Ecto neural progenitor cell (in vitro differentiated cells): ENCODE results near the gene CPA4.
"Not testable (repeated sequence)": the region's sequence is repeated elsewhere in the genome, so short reads cannot be mapped to it uniquely, and the experiment has no call there.

Experiments used
- DNase-seq: peaks from one replicate; pipeline ENCODE4 v3.0.0-alpha.2; 2018; ENCODE audit warnings: low spot score

The CPA4 gene

DNA sequence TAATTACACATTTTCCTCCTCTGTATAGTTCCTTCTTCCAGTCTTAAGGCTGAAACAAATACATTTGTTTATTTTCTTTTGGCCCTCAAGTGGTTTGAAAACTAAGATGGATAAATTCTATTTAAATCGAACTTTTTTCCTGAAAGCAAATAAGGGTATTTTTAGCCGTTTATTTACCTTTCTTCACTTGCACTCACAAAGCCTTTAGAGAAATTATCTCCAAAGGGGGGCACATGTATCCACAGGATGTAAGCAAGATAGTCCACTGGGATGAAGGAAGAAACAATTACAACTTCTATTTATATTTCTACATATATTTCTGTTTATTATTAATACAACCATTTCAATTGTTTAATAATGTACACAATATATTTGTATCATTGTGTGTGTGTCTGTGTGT is 10.2 kb downstream of the CPA4 start:
- DNase-seq, result no peak

DNA sequence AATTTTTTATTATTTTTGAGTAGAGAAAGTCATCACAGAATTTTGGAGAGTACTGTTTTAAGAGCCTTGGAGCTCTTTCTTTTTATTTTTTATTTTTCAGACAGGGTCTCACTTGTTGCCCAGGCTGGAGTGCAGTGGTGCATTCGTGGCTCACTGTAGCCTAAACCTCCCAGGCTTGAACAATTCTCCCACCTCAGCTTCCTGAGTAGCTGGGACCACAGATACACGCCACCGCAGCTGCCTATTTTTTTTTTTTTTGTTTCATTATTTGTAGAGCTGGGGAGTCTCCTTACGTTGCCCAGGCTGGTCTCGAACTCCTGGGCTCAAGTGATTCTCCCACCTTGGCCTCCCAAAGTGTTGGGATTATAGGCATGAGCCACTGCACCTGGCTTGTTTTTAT is 10.6 kb downstream of the CPA4 start:
- no peak for DNase-seq

DNA sequence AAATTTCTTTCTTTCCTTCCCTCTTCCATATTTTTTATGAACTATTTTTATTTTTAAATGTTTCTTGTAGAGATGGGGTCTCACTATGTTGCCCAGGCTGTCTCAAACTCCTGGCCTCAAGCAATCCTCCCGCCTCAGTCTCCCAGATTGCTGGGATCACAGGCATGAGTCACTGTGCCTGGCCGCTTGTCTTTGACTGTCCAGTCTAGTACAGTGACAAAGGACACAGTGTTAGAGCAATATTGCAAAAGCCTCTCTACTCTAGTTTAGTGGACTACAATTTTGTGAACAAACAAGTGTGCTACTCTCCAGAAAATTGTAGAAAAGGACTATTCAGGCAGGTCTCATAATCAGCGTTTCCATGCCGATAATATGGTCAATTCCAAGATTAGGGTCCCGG is 11.0 kb downstream of the CPA4 start:
- no peak for DNase-seq

DNA sequence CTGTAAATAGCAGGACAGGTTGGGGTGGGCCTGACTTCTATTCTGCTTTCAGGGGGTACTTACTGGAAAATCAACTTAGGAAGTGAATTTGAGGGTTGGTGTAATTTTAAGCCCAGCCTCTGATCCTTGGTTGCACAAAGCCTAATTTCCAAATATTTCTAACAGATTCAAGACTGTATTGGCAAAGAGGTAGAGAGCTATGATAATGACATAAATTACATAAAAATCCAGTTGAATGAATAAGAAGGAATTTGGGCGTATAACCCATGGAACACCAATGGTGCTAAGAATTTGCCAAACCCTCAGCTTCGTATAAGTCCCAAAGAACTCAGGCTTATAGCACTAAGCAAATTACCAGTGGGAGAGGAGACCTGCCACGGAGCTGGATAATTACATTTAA is 11.9 kb downstream of the CPA4 start:
- no peak for DNase-seq

DNA sequence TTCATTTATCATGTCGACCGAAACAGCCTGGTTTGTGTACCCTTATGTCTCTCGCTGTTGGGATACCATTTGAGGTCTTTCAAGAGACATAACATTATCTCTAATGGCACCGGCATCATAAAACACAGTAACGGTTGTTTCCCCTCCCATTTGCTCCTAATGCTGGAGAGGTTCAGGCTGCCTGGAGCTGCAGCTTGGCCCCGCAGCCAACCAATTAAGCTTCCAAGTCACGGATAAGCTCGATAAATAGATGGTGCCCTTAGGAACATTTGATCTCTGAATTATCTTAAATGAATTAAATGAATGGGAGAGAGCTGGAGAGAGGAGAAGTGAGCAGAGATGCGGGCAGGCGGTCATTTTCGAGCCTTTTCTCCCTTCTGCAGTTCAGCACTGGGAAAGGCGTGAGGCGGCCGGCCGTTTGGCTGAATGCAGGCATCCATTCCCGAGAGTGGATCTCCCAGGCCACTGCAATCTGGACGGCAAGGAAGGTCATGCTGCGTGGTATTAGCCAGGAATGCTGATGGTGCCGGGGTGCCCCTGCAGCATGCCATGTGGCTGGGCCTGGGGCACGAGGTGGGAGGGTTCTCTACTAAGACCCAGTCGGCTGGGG is 12.6 kb downstream of the CPA4 start:
- no peak for DNase-seq

DNA sequence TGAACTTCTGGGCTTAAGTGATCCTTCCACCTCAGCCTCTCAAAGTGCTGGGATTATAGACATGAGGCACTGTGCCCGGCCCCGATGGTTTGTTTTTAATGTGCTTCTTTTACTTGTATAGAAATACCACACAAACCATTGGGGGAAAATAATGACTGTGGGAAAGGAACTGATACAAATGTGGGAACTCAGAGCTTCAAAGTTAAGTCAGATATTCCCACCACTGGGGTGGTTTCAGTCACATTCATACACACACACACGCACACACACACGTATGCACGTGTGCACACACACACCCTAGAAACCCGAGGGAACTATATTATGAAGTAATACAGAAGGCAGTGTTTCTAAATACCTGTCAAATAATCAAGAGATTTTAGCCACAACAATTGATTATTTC is 17.0 kb downstream of the CPA4 start:
- no peak for DNase-seq

DNA sequence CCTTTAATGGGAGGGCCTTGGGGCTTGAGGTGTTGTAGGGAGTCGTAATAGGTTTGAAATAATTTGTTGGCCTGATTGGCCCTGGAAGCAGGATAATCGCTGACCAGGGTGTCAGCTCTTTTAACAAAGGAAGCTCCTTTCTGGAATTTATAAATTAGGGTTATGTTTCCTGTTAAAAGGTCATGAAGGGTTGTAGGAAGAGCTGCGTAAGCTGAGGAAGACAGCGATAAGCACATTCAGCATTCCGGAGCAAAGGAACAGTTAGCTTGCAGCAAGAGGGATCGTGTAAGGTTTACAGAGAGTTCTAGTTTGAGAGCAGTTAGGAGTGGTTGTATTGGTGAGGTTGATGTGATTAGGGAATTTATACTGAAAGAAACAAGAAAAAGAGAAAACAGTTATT is 21.3 kb downstream of the CPA4 start:
- DNase-seq, result no peak

DNA sequence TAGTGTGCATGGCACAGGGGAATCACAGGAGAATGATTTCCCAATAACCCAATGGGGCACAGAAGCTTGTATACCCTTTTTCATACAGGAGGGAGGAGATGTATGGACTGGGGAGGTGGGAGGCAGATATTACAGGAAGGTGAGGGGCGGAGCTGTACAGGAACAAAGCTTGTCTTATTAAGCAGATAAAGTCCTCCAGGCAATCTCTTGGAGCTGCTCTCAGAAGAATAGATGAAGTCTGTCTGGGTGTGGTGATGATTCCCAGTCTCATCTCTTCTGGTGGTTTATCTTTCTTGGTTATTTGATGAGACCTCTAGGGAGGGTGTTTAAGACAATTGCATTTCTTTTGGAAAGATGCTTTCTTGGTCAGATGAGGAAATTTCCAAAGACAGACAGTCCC is 26.6 kb downstream of the CPA4 start:
- no peak for DNase-seq

DNA sequence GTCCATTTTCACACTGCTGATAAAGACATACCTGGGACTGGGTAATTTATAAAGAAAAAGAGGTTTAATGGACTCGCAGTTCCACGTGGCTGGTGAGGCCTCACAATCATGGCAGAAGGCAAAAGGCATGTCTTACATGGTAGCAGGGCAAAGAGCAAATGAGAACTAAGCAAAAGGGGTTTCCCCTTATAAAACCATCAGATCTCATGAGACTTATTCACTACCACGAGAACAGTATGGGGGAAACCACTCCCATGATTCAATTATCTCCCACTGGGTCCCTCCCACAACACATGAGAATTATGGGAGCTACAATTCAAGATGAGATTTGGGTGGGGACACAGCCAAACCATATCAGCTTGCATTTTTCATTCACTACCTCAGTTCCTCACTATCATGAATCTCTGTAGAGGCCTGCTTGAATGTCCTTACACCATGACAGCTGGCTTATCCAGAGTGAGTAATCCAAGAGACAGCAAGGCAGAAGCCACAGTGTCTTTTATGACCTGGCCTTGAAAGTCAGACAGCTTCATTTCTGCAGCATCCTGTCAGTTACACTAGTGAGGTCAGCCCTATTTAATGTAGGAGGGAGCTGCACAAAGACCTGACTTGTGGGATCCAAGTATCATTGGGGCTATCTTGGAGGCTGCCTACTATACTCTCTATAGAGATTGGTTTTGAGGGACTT is 28.7 kb downstream of the CPA4 start:
- not testable (repeated sequence) for DNase-seq

DNA sequence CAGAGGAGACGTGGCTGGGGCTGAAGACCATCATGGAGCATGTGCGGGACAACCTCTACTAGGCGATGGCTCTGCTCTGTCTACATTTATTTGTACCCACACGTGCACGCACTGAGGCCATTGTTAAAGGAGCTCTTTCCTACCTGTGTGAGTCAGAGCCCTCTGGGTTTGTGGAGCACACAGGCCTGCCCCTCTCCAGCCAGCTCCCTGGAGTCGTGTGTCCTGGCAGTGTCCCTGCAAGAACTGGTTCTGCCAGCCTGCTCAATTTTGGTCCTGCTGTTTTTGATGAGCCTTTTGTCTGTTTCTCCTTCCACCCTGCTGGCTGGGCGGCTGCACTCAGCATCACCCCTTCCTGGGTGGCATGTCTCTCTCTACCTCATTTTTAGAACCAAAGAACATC is 29.7 kb downstream of the CPA4 start:
- no peak for DNase-seq

DNA sequence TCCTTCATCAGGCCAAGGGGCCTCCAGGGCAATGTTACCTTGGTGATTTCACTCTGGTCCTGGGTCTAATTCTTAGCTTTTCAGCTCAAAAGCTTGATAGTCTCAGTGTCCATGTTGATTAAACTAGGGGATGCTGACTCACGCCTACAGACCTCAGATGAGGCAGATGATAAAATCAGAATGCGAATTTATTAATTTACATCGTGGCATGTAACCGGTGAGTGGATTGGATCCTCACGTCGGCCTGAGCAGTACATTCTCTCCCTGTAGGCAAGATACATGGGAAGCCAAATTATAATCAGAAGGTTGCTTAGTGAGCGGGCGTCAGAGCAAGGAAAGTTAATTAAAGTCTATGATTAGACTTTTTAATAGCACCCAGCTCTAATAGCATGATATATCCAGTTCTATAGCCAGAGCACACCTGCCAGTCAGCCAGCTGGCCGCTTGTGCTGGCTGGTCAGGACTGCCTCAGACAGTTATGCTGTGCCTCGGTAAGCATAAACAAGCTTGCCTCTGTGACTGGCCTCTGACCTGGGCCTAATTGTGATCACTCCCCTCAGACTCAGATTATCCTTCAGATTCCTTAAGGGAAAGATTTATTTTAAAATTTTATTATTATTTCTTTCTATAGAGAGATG is 31.5 kb downstream of the CPA4 start:
- DNase-seq, result no peak

DNA sequence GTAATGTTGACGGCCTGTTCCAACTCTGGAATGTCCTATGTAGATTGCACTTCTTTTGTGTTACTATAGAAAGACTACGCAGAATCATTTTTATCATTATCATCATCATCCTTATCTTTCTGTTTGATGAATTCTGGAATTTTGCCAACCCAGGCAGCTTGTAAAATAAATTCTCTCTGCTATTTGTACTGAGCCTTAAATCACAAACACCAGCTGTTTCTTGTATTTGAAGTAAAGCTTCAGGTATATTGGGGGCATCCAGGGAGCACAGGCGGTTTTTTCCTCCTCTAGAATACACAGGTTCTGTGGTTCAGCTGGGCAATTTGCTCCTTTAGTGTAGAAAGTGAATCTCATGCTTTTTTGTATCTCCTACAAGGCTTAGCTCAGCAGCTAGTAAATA is 36.7 kb downstream of the CPA4 start:
- DNase-seq, result no peak

DNA sequence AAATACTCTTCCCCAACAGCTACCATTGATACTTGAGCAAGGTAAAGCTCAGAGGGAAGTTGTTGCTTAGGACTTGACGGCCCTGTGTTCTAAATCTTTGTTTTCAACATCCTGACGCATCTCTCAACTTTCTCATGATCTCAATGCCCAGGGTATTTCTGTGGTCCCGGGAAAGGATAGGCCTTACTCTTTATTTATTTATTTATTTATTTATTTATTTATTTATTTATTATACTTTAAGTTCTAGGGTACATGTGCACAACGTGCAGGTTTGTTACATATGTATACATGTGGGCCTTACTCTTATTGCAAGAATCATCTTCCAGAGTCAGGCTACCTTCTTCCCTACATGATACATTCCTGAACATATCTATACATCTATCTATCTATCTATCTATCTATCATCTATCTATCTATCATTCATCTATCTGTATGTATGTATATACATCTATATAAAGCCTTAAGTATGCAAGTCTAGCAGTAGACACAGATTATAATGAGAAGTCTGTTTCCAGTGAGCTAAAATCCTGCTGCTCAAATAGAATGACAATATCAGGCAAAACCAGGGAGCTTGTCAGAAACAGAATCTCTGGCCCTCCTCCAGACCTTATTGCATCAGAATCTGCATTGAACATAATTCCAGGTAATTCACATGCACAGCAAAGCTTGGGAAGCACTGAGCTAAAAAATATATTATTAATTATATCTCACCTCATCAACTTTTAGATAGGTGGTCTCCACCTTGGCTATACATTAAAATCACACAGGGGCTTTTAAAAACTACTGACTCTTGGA is 39.5 kb downstream of the CPA4 start:
- no peak for DNase-seq

DNA sequence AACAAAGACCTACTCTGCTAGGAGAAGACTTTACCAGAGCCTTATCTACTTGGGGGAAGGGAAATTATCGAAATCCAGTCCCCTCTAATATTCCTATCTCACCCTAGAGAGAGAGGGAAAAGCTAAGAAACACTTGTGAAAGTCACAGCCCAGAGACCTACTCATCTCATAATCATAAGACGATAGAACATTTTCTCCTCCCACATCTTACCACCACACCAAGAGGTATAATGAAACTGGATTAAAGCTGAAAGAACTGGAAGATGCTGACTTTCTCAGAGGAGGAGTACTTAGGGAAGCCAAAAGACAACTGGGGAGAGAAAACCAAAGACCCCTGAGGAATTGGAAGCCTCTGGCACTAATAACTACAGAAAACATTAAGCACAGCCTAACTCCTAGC is 40.9 kb downstream of the CPA4 start:
- DNase-seq, result no peak

DNA sequence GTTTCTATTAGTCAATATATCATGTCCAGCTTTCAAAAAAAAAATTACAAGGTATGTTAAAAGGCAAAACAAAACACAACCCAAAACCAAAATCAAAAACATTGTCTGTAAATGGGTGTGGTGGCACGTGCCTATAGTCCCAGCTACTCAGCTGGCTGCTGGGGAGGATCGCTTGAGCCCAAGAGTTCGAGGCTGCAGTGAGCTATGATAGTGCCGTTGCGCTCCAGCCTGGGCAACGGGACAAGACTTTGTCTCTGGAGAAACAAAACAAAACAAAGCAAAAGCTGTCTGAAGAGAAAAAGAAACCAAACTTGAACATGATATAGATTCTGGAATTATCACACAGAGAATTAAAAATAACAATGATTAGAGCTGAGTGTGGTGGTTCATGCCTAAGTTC is 41.3 kb downstream of the CPA4 start:
- no peak for DNase-seq

DNA sequence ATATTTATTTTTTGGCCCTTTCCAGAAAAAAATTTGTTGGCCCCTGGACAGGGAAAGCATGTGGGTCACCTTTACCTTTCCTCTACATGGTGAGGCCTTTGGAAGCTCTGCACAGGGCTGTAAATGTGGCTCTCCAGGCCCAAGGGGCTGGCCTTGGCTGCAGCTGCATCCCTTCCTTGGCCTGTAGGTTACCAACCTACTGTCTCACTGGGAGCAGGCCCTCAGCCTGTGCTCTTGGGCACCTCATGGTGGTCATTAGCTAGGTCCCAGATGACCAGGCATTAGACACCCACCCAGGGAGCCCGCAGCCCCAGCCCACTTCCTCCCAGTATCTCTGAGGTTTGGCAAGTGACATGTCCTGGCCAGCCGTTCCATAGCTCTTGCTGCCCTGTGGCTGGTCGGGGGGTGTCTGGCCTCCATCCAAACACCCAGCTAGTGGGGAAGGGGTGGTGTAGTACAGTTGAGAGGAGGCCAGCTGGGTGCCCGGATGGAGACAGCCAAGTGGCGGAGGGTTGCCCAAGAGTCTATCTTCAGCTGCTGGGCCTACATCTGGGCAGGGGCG is 44.5 kb downstream of the CPA4 start:
- DNase-seq, result no peak

DNA sequence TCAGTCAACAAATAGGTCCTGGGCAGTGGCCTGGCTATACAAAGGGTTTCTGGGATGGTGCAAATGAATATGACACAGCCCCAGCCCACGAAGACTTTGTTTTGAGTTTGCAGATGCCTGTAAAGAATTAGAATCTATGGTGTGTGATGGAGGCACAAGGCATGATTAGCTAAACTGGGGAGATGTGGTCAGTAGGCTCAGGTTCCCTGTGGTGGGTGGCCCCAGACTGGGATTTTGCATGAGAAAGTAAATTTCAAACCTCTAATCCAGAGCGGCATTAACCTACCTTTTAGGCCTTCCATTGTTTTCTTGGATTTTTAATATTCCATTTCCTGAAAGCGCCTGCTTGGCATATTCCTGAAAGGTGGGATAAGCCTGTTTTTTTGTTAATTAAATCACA is 45.3 kb downstream of the CPA4 start:
- DNase-seq, result no peak

DNA sequence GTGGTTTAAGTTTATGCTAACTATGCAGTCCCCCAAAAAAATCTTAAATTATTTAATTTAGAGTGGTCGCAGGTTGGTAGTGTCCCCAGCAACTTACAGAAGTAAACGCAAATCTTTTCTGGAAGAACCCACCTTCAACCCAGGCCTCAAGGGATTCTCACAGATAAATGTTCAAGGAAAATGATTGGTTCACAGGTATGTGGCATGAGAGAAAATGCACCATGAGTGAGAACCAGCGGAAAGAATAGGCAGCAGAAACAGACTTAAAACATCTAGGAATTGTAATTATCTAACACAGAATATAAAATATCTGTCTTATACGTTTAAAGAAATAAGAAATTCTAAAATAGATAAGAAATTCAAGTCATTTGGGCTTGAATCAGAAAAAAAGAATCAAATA is 48.9 kb downstream of the CPA4 start:
- no peak for DNase-seq

DNA sequence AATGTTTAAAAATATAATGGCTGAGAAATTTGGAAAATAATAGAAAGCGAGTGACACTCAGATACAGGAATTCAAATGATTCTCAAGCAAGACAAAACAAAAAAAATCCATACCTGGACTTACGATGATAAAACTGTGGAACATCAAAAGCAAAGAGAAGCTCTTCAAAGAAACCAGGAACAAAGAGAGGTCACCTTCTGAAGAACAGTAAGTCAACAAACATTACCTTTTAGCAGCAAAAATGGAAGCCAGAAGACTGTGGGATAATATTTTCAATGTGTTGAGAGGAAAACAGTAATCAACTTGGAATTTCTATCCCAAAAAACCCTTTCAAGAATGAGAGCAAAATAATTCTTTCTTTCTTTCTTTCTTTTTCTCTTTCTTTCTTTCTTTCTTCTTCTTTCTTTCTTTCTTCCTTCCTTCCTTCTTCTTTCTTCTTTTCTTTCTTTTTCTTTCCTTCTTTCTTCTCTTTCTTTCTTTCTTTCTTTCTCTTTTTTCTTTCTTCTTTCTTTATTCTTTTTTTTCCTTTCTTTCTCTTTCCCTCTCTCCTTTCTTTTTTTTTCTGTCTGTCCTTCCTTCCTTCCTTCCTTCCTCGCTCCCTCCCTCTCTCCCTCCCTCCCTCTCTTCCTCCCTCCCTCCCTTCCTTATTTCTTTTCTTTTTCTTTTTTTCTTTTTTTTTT is 49.9 kb downstream of the CPA4 start:
- DNase-seq, result no peak

DNA sequence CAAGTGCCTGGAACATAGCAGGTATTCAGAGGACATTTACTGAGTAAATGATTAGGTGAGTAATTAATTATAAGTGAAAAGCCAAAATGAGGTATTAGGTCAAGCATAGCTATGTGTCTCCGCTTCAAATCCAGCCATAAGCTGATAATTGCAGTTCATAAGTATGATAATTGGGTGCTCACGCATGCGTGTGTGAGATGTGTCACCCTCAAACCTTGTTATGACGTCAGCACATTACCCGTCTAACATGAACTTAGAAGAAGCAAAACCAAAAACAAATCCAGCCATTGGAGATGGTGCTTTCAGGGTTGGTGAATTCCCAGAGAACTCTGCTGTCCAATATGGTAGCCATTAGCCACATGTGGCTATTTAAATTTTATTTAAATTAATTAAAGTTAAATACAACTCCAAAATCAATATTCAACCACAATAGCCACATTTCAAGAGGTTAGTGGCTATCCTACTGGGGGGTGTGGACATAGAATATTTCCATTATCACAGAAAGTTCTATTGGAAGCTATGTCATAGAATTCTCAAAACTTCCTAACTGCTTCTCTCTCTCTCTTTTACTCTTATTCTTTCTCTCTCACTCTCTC is 51.4 kb downstream of the CPA4 start, which contains the start of gene CPA5:
Gene CPA5, plus strand, starts transcription at position 546 of the 596 bp plus-strand sequence. CDS start 1,670 bp downstream, outside the sequence.
- DNase-seq, result no peak

DNA sequence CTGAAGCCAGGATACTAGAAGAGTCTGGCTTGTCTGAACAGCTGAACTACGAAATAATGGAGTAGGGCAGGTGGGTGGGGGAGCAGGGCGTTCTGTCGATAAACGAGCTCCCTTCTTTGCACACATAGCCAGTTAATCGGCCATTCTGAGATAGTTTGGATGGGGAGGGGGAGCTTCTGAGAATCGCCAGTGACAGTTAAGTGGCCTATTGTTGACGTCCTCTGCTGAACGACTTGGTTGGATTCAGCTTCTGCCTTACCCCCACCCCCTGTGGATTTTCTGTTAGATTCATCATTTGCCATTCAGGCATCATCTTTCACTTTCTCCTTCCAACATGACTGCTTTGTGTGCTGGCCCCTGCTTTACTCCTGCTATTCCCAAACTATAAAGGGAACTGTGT is 52.2 kb downstream of the CPA4 start:
- no peak for DNase-seq

DNA sequence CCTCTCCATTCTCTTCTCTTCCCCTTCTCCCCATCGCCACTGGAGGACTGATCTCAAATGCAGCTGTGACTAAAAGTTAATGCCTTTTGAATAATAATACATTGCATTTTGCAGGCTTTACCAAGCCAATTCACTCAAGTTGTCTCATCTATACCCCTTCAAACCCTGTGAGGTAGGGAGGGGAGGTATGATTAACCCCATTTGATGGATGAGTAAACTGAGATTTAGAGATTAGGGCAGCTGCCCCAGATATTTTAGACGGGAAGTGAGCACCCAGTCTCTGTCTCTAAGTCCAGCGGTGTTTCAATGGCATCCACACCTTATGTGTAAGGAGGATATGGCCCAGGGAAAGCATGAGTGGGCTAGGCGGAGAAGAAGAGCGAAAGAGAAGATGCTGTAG is 52.8 kb downstream of the CPA4 start:
- no peak for DNase-seq
